Hepatocyte (in vitro differentiated cells): ENCODE data around the gene UBE2E2. TPM values are rescaled to one million over a fixed set of nuclear protein-coding genes. Genes with fewer than 3 reads are reported as not detected.

ENCODE experiments used
- DNase-seq: peaks from one replicate; pipeline ENCODE4 v3.0.0-alpha.2; 2016; ENCODE audit warnings: low spot score
- H2AFZ ChIP-seq: fragments of 200-600 bp; sonication (generic); 2 replicates; pipeline ENCODE4 v1.6.0; 2016; ENCODE audit warnings: antibody characterized with exemption, mild to moderate bottlenecking
- H3K27ac ChIP-seq: fragments of 200-600 bp; sonication (generic); 2 replicates; pipeline ENCODE4 v1.5.1; 2016; ENCODE audit warnings: mild to moderate bottlenecking
- H3K27me3 ChIP-seq: fragments of 200-600 bp; sonication (generic); 2 replicates; pipeline ENCODE4 v1.6.1; 2016
- H3K36me3 ChIP-seq: fragments of 200-600 bp; sonication (generic); replicated peaks from 2 replicates; pipeline ENCODE4 v1.5.1; 2016; ENCODE audit warnings: low read depth; ENCODE audit not compliant: insufficient read depth
- H3K4me1 ChIP-seq: fragments of 200-600 bp; sonication (generic); 2 replicates; pipeline ENCODE4 v1.5.1; 2016; ENCODE audit warnings: mild to moderate bottlenecking, moderate library complexity; ENCODE audit not compliant: insufficient read depth
- H3K4me2 ChIP-seq: fragments of 200-600 bp; sonication (generic); 2 replicates; pipeline ENCODE4 v1.6.0; 2016
- H3K4me3 ChIP-seq: fragments of 200-600 bp; sonication (generic); 2 replicates; pipeline ENCODE4 v1.5.1; 2016; ENCODE audit warnings: mild to moderate bottlenecking
- H3K79me2 ChIP-seq: fragments of 200-600 bp; sonication (generic); 2 replicates; pipeline ENCODE4 v1.6.0; 2017; ENCODE audit warnings: mild to moderate bottlenecking
- H3K9me2 ChIP-seq: fragments of 200-600 bp; sonication (generic); replicated peaks from 2 replicates; pipeline ENCODE4 v1.6.0; 2017; ENCODE audit warnings: mild to moderate bottlenecking; ENCODE audit not compliant: insufficient read depth
- H3K9me3 ChIP-seq: fragments of 200-600 bp; sonication (generic); 2 replicates; pipeline ENCODE4 v1.5.1; 2016; ENCODE audit warnings: low read depth, mild to moderate bottlenecking
- H4K20me1 ChIP-seq: fragments of 200-600 bp; sonication (generic); 2 replicates; pipeline ENCODE4 v1.6.0; 2016; ENCODE audit warnings: mild to moderate bottlenecking; ENCODE audit not compliant: insufficient read depth, poor library complexity, severe bottlenecking
- EZH2 ChIP-seq: fragments of 200-600 bp; sonication (generic); IDR thresholded peaks from 2 replicates; pipeline ENCODE4 v1.6.1; 2016; ENCODE audit warnings: antibody characterized with exemption, mild to moderate bottlenecking, borderline replicate concordance
- EZH2phosphoT487 ChIP-seq: fragments of 200-600 bp; sonication (generic); IDR thresholded peaks from one replicate; pipeline ENCODE4 v1.6.1; 2018; ENCODE audit warnings: antibody characterized with exemption, mild to moderate bottlenecking, low read depth, moderate library complexity; ENCODE audit not compliant: unreplicated experiment, severe bottlenecking
- WGBS: methylation state at CpG from one replicate; pipeline ENCODE4 v1.1.6; 2016; ENCODE audit warnings: low lambda C conversion rate; ENCODE audit errors: missing lambda C conversion rate; 5-methylcytosine and 5-hydroxymethylcytosine counted together
- polyA plus RNA-seq: library from polyadenylated mRNA; unstranded; fragments of >200 nt; fragmentation: Nextera tagmentation; extraction: Ambion mirVana; gene quantifications from 2 replicates; pipeline ENCODE4 v1.2.1, GENCODE V29; 2016
- total RNA-seq: library from RNA; depleted of rRNA; stranded (reverse); fragments of >200 nt; gene quantifications from 2 replicates; pipeline ENCODE4 v1.2.3, GENCODE V29; 2014
- TF ChIP-seq, protein P1 (sequence below): fragments of 200-600 bp; sonication (generic); IDR thresholded peaks from 2 replicates; pipeline ENCODE4 v1.5.1; 2016; ENCODE audit warnings: antibody characterized with exemption, mild to moderate bottlenecking; ENCODE audit not compliant: poor library complexity

Gene UBE2E2
- total and polyA plus RNA-seq, 2 experiments from 2014 or later = 51.1 to 90.6 TPM

DNA sequence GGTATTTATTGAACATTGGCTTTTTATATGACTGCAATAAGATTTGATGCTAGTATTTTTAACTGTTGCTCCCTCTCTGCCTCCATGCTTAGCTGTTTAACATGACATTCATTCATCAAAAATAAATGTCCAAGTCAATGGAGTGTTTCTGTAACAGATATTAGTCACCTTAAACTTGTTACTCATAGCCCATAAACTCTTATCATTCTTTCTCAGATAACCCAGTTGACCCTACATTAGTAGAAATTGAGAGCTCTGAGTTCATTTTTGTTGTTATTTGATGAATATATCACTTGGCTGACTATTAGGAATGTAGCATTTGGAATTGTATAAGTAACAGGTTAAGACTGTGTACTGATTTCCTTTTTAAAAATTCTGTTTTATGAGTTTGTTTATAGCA lies 201.1 kb downstream of the UBE2E2 start:
- Histone ChIP-seq H3K4me1 (no peaks in the 10 kb centered on the region), H3K4me3 (no peak overlapping the region), H3K9me2 (no peaks in the 10 kb centered on the region), H3K4me2 (no peak overlapping the region), H3K27me3 (no peaks in the 10 kb centered on the region), H3K9me3 (no peaks in the 10 kb centered on the region), H4K20me1 (no peaks in the 10 kb centered on the region), H2AFZ (no peak overlapping the region), H3K36me3 (no peaks in the 10 kb centered on the region), H3K27ac (no peak overlapping the region), H3K79me2 (peaks cover 14% of the 10 kb centered on the region)
- no peak for DNase-seq
- TF ChIP-seq, protein P1, sequence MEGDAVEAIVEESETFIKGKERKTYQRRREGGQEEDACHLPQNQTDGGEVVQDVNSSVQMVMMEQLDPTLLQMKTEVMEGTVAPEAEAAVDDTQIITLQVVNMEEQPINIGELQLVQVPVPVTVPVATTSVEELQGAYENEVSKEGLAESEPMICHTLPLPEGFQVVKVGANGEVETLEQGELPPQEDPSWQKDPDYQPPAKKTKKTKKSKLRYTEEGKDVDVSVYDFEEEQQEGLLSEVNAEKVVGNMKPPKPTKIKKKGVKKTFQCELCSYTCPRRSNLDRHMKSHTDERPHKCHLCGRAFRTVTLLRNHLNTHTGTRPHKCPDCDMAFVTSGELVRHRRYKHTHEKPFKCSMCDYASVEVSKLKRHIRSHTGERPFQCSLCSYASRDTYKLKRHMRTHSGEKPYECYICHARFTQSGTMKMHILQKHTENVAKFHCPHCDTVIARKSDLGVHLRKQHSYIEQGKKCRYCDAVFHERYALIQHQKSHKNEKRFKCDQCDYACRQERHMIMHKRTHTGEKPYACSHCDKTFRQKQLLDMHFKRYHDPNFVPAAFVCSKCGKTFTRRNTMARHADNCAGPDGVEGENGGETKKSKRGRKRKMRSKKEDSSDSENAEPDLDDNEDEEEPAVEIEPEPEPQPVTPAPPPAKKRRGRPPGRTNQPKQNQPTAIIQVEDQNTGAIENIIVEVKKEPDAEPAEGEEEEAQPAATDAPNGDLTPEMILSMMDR = no peak
- TF ChIP-seq EZH2phosphoT487 (no peak), EZH2 (no peak)

DNA sequence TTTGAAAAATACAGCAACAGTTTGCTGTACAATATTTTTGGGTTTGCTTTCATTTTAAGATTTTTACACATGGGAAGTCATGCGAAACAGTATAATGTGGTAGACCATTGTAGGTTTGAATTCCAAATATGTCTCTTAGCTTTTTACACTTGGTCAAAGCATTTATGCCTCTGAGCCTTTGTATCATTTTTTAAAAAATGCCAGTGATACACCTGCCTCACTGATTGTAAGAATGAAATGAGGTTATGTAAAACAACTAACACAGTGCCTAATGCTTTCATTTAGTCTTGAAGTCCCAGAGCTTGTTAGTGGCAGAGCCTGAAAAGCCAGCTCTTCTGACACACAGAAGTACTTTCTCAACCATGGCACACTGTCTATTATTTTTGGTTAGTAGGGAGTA lies 202.0 kb downstream of the UBE2E2 start:
- H2AFZ ChIP-seq = no peak overlapping the region
- DNase-seq = no peak
- no peaks in the 10 kb centered on the region for H3K4me1 ChIP-seq
- H3K9me3 ChIP-seq = no peaks in the 10 kb centered on the region
- TF ChIP-seq EZH2 = no peak
- TF ChIP-seq, protein P1 = no peak
- no peak for TF ChIP-seq EZH2phosphoT487
- no peak overlapping the region for H3K4me3 ChIP-seq
- H3K27me3 ChIP-seq = no peaks in the 10 kb centered on the region
- H3K79me2 ChIP-seq = peaks cover 17% of the 10 kb centered on the region
- H3K27ac ChIP-seq = no peak overlapping the region
- no peaks in the 10 kb centered on the region for H3K36me3 ChIP-seq
- H3K9me2 ChIP-seq = no peaks in the 10 kb centered on the region
- 100% methylated on average over 1 of the region's 1 CpG for WGBS
- no peak overlapping the region for H3K4me2 ChIP-seq
- no peaks in the 10 kb centered on the region for H4K20me1 ChIP-seq

DNA sequence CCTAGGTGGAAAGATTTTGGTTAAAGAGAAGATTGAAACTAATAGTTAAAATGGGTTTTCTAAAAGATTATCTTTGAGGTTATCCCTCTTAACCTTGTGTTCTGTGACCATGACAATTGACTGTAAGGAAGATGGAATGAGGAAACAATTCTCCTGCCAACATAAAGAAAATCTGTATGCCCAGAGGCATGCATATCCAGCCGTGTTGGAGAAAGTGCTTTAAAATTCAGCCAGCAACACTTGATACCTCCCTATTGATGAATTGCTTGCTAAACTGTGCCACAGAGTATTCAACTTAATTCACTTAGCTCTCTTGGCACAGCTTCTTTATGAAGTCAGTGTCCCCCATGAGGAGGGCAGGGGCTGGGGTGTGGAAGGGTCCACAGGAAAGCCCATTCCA lies 203.5 kb downstream of the UBE2E2 start:
- 50% methylated on average over 1 of the region's 1 CpG for WGBS
- TF ChIP-seq EZH2phosphoT487 = no peak
- TF ChIP-seq EZH2 = no peak
- TF ChIP-seq, protein P1 = no peak
- Histone ChIP-seq H3K4me2 (no peak overlapping the region), H3K79me2 (peaks cover 25% of the 10 kb centered on the region), H3K27ac (no peak overlapping the region), H3K9me2 (no peaks in the 10 kb centered on the region), H3K9me3 (no peaks in the 10 kb centered on the region), H2AFZ (no peak overlapping the region), H3K4me1 (no peaks in the 10 kb centered on the region), H3K4me3 (no peak overlapping the region), H3K36me3 (no peaks in the 10 kb centered on the region), H3K27me3 (no peaks in the 10 kb centered on the region), H4K20me1 (no peaks in the 10 kb centered on the region)
- no peak for DNase-seq

DNA sequence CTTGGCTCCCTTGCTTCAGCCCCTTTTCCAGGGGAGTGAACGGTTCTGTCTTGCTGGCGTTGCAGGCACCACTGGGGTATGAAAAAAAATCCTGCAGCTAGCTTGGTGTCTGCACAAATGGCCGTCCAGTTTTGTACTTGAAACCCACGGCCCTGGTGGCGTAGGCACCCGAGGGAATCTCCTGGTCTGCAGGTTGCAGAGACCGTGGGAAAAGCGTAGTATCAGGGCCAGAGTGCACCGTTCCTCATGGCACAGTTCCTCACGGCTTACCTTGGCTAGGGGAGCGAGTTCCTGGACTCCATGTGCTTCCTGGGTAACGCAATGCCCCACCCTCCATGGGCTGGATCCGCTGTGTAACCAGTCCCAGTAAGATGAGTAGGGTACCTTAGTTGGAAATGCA lies 214.9 kb downstream of the UBE2E2 start:
- 99% methylated on average over 13 of the region's 13 CpGs for WGBS
- H3K27me3 ChIP-seq = no peaks in the 10 kb centered on the region
- H3K4me3 ChIP-seq = no peak overlapping the region
- H3K36me3 ChIP-seq = no peaks in the 10 kb centered on the region
- H3K27ac ChIP-seq = no peak overlapping the region
- no peak overlapping the region for H3K4me2 ChIP-seq
- no peak for DNase-seq
- TF ChIP-seq, protein P1 = no peak
- TF ChIP-seq EZH2phosphoT487 = no peak
- TF ChIP-seq EZH2 = no peak
- H3K9me3 ChIP-seq = no peaks in the 10 kb centered on the region
- no peak overlapping the region for H2AFZ ChIP-seq
- H3K79me2 ChIP-seq = peaks cover 30% of the 10 kb centered on the region
- H4K20me1 ChIP-seq = no peaks in the 10 kb centered on the region
- H3K9me2 ChIP-seq = no peaks in the 10 kb centered on the region
- H3K4me1 ChIP-seq = no peaks in the 10 kb centered on the region
